Ishikawa (cell line): ENCODE results near the gene NPBWR2.

ENCODE experiments used
- CREB1 ChIP-seq: IDR thresholded peaks from 2 replicates; pipeline ENCODE4 v1.6.1; 2012; ENCODE audit warnings: low read depth
- FOXM1 ChIP-seq: IDR thresholded peaks from 2 replicates; pipeline ENCODE4 v1.6.1; 2012; ENCODE audit warnings: low read depth, borderline replicate concordance
- TCF12 ChIP-seq: IDR thresholded peaks from 2 replicates; pipeline ENCODE4 v1.6.1; 2012; ENCODE audit warnings: low read depth
- ZBTB7A ChIP-seq: IDR thresholded peaks from 2 replicates; pipeline ENCODE4 v1.6.1; 2012; ENCODE audit warnings: low read depth

- TF ChIP-seq CREB1 (no peak), FOXM1 (no peak), ZBTB7A (no peak), TCF12 (no peak)
Observed at GRCh38 chr20:64149141-64149540, 41.8 kb upstream of the NPBWR2 start.
